ENCODE measurements around the gene EPHB6.

- no peak for TF ChIP-seq CTCF (IDR thresholded peaks at IDR 0.05)
- no peak for TF ChIP-seq POLR2A (IDR thresholded peaks at IDR 0.05)
Measured at GRCh38 chr7:142863891-142864685, 9.2 kb downstream of the EPHB6 start.

All from lower leg skin (tissue), 3 donors.